Mesenteric fat pad (tissue), 1 donor: ENCODE results near the gene KCTD20. TPM values are rescaled to one million over a fixed set of nuclear protein-coding genes. Genes with fewer than 3 reads are reported as not detected.
"Not testable (repeated sequence)": the region's sequence is repeated elsewhere in the genome, so short reads cannot be mapped to it uniquely, and the experiment has no call there.

Experiments used
- DNase-seq: peaks from one replicate; pipeline ENCODE4 v3.0.0-alpha.2; 2020; ENCODE audit warnings: low spot score
- total RNA-seq: library from RNA; stranded (reverse); fragmentation: NEBNext Ultra II Directional; extraction: Animal tissue kit (Norgen Biotek cat#: 25700); gene quantifications from one replicate; pipeline ENCODE4 v1.2.1, GENCODE V29; 2021
- donor health status: DM: yes; HTN: yes; CAD: no.

KCTD20 gene
- total RNA-seq, 1 donor from 2014 or later, result 81.7 TPM

DNA sequence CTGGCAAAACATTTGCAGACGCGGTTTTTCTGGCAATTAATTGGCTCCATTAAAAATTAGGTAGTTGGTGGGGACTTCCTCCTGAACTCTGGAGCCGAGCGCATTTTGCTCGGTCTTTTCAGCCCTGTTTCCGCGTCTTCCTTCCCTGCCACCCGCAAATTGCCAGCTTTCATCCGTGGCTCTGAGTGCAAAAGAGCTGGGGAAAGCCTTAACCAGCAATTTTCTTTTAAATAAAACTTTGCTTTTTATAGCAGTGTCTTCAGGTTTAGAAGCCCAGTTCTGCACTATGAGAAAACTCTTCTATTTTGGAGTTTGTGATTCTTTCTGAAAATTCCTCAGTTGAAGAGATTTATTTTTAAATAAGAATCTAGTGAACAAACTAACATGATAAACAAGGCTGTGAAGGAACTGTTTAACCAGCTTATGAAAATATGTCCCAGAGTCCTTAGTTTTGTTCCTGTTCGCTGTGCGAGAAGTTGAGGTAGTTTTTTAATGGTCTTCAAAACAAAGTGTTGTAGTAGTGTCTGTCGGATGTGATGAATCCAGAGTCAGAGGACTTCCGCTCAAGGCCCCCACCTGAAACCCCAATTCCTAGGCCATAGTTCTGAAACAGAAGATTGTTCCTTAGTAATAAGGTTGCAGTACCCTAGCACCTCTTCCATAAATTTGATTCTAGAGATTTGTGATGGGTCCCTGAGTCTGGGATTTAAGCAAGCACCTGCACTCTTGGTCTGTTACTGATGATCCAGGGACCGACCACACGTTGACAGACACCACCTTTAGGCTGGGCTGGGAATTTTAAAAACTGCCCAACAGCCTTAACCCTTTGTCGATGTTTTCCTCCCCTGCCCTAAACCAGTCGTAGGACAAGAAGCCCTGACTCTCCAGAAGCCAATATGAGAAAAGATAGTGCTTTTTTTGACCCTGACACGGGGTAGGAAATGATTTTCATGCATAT, 950 bp downstream of the KCTD20 start:
- DNase-seq, result no peak

DNA sequence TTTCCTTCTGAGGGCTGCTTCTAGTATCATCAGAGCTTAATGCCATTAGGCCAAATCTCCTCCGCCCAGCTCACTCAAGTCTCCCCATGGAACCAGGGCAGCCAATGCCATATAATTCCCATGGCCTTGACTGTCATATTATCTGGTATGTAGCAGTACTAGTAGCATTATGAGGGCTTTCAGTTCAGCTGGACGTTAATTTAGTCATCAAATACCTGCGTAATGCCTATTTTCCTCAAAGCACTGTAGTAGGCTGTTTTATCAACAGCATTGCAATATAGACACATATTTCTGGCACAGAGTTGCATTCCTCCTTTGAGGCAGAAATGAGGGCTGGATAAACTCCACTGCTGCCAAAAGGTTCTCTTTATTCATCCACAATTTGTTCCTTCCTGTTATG, 1.7 kb downstream of the KCTD20 start:
- DNase-seq, result no peak

DNA sequence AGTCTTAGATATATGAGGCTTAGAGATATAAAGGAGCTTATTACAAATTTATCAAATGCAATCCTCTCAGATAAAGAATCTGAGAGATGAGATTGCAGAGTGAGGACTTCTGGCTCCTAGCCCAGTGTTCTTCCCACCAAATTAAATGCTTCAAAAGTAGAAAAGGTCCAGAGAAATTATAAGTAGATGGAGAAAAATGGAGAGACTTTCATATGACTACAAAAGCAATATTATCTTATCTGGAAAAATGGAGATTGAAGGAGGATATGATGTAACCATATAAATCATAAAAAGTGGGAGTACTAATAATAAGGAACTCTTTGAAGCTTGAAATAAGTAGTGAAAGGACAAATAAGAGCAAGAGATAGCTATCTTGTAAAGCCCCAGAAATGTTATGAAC, 2.8 kb downstream of the KCTD20 start:
- DNase-seq, result no peak

DNA sequence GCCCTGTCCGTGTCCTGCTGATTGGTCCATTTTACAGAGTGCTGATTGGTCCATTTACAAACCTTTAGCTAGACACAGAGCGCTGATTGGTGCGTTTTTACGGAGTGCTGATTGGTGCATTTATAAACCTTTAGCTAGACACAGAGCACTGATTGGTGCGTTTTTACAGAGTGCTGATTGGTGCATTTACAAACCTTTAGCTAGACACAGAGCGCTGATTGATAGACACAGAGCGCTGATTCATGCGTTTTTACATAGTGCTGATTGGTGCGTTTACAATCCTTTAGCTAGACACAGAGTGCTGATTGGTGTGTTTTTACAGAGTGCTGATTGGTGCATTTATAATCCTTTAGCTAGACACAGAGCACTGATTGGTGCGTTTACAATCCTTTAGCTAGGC, 6.4 kb downstream of the KCTD20 start:
- not testable (repeated sequence) for DNase-seq

GRCh38 chr6:36452897-36453296, 10.1 kb downstream of the KCTD20 start:
- DNase-seq, result not testable (repeated sequence)

DNA sequence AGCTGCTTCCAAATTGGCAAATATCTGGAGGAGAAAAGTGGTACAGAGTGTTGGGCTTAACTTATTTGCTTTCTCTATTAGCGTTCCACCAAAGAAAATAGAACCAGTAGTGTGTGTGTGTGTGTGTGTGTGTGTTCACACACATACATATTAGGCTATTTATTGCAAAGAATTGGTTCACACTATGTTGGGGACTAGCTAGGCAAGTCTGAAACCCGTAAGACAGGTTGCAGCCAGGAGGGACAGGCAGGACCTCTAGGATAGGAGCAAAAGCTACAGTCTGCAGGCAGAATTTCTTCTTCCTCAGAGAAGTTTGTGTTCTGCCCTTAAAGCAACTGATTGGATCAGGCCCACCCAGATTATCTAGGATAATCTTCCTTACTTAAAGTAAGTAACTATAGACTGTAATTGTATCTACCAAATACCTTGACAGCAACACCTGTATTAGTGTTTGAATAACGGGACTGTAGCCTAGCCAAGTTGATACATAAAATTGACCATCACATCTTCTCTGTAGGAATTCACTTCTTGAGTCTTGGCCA, 12.8 kb downstream of the KCTD20 start:
- no peak for DNase-seq

GRCh38 chr6:36459501-36459900, 16.7 kb downstream of the KCTD20 start:
- no peak for DNase-seq

GRCh38 chr6:36460916-36461315, 18.1 kb downstream of the KCTD20 start:
- DNase-seq, result no peak

GRCh38 chr6:36461646-36462045, 18.8 kb downstream of the KCTD20 start:
- DNase-seq, result no peak

GRCh38 chr6:36463676-36464075, 20.9 kb downstream of the KCTD20 start:
- no peak for DNase-seq

GRCh38 chr6:36464233-36464632, 21.4 kb downstream of the KCTD20 start:
- DNase-seq, result no peak

DNA sequence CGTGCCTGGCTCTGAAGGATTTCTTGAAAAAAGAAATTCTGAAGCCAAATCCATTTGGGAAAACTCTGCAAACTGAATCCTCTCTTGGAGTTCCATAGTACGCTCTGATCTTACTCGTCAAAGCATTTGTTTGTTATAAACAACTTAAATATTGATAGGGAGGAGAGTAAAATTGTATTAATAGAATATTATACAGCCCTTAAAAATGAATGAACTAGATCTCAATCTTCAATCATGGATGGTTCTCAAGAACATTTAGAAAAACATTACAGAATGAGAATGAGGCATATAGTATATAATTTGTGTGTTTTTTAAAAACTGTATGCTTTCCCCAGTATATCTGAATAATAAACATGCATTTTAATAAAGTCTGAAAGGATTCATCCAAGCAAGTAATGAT, 24.8 kb downstream of the KCTD20 start:
- no peak for DNase-seq

DNA sequence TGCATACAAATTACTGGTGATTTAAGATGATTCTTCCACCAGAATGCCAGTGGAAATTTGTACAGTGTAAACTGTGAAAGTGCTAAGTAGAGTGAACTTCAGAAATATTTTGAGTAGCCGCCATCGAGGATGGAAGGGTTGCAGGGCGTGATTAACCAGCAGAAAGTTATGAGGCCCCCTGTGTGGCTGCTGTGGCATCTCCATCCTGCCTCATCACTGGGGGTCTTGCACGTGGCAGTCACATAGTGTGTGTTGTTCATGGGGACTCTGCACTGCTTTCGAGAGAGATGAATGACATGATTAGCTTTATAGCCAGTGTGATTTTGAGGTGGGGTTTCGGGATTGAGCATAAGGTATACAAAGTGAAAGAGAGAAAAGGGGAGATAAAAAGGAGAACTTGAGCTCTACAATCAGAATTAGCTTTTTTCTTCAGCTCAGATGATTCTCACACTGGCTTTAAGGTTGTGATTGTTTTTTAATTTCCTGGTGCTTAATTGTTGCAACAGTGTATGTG, 26.4 kb downstream of the KCTD20 start:
- DNase-seq, result no peak

- DNase-seq, result no peak
Measured at GRCh38 chr6:36469946-36470345, 27.1 kb downstream of the KCTD20 start.

DNA sequence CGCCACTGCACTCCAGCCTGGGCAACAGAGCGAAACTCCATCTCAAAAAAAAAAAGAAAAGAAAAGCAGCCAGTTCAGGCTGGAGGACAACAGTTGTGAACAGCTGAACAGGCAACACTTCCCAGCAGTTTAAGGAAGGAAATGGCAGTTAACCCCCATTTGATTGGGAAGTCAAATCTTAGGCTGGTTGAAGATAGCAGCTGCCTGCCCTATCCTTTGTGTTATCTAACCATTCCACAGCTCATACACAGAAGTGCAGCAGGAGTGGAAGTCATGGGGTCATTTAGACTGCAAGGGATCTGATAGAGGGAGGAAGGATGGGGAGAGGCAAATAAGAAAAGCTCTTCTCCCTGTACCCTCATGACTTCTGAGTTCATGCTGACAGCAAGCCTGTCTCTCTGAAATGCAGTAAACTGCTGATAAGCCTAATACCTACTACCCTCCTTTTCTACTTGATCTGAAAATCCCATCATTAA, 35.3 kb downstream of the KCTD20 start:
- no peak for DNase-seq

- no peak for DNase-seq
Measured at GRCh38 chr6:36479256-36479655, 36.5 kb downstream of the KCTD20 start.

DNA sequence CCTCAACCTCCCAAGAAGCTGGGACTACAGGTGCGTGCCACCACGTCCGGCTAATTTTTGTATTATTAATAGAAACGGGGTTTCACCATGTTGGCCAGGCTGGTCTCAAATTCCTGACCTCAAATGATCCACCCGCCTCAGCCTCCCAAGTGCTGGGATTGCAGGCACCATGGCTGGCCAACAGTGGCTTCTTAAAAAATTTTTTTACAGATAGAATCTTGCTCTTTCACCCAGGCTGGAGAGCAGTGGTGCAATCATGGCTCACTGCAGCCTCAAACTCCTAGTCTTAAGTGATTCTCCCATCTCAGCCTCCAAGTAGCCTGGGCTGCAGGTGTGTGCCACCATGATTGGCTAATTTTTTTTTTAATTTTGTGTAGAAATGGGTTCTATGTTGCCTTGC, 40.5 kb downstream of the KCTD20 start:
- DNase-seq, result not testable (repeated sequence)

GRCh38 chr6:36484736-36485135, 41.9 kb downstream of the KCTD20 start:
- no peak for DNase-seq

DNA sequence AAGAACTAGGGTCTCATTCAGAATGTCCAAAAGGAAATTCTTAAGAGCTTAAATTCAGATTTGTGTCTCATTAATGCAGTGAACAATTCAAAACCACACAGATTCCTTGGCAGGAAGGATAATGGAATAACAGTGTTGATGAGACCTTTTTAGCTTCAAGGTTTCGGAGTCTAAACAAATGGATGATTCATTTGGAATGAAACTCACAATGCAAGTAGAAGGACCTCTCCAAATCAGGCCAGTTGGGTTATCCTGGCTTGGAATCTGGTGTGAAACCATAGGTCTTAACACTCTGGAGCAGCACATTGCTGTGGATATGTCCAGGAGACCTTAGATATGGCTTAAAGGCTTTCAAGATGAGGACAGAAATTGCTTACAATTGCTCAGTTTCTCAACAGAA, 44.9 kb downstream of the KCTD20 start:
- no peak for DNase-seq

DNA sequence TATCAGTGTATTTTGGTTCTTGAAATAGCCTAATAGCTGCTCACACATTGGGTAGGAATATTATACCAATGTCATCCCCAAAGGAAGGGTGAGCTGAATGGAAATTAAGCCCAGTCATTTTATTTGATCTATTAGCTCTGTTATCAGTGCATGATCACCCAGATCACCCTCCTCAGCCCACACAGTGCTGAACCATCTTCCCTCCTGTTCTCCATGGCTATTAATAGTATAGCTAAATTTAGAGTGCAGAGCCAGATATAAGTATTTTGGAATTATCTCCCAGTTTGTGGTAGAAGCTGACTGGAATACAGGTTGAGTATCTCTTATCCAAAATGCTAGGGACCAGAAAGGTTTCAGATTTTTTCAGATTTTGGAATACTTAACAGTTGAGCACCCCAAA, 45.4 kb downstream of the KCTD20 start:
- DNase-seq, result no peak

DNA sequence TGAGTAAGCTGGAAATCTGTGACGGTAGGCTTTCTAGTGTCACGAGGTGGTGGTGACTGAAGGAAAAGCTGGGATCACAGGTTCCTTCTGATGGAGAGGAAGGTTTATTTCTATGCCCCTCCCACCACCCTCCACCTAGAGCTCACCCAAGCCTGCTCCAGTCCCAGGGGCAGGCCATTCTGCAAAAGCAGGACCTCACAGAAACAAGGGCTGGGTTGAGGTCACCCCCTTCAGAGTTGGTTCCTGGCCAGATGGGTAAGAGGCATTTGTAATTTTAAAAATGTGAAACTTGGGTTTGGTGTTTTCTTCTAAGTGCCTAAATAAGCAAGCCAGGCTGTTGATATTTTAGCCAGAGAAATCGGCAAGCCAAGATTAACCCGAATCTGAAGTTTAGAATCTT, 46.6 kb downstream of the KCTD20 start:
- DNase-seq, result no peak

DNA sequence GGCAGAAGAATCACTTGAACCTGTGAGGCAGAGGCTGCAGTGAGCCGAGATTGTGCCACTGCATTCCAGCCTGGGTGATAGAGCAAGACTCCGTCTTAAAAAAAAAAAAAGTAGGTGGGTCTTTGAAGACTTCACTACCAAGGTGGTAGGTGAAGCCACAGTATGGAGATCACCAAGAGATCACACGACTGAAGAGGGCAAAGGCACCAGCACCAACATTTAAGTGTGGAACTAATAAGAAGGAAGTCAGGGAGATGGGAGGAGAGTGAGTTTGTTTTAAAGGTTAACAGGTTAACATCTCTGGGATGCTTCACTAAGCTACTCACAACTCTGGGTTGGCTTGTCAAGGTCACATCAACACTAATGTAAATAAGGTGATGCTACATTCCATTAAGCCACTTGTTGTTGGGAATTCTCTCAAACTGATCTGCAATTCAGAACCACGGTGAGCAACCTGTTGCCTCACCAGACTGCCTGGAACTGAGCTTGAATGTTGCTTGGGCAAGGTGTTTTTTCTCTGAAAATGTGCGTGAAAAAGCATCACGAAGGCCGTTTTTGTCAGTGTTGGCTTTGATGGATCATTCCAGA, 48.7 kb downstream of the KCTD20 start:
- DNase-seq, result no peak
